ENCODE data around the gene NFS1. TPM values are rescaled to one million over a fixed set of nuclear protein-coding genes. Genes with fewer than 3 reads are reported as not detected.
A peak's percentile ranks its signal among the peaks of the same experiment; 100 is the strongest.

NFS1 gene
- total RNA-seq, 1 donor from 2014 or later, result 26.0 TPM

DNA sequence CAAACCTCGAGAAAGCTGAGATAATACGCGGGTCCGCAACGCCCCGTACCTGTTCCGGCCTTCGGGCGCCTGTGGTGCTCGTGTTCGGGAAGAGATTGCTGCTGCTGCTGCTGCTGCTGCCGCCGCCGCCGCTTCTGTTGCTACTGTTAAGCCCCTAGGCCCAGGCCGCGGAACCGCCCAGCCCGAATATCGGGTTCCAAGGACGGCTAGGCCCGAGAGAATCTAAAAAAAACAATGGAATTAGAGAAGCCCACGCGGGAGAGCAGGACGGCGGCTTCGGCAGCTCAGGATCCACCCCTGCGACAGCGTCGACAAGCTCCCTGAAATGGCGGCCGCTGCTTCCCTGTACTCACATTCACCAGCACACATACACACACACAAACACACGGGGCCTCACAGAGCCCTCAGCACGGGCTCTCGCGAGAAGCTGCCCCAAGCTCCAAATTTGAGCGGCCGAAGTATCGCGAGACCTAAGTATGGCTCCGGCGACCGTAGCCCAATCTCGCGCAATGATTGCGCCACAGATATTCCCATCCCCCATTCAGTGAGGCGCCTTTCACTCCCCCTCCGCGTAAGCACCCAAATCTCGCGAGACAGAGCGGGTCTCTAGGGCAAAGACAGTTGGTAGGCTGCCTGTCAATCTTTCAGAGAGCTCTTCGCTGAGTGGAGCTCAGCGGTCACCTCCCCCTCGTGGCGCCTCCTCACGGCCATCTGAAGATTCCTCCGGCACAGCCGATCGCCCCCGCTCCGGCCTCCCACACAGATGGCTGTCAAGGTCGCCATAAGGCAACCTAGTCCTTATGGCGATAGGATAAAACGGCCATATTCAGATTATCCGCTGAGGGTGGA is 43.0 kb upstream of the NFS1 start, which contains the start of gene RBM39:
TSS of gene RBM39 (minus strand) at position 369 of the 849 bp plus-strand sequence. CDS start 1,386 bp downstream, outside the sequence.
- Mint-ChIP-seq H3K4me1 (ENCODE audit: unreplicated experiment) (peaks cover 45% of the 10 kb centered on the region), H3K9me3 (ENCODE audit: unreplicated experiment) (no peaks in the 10 kb centered on the region), H3K27me3 (ENCODE audit: unreplicated experiment) (no peaks in the 10 kb centered on the region), H3K4me3 (ENCODE audit: unreplicated experiment) (peak within 1 kb of the TSS; percentile 100), H3K36me3 (ENCODE audit: unreplicated experiment) (peaks cover 25% of the 10 kb centered on the region), H3K27ac (ENCODE audit: unreplicated experiment) (peak within 1 kb of the TSS; percentile 98)
- TF ChIP-seq, protein P1, sequence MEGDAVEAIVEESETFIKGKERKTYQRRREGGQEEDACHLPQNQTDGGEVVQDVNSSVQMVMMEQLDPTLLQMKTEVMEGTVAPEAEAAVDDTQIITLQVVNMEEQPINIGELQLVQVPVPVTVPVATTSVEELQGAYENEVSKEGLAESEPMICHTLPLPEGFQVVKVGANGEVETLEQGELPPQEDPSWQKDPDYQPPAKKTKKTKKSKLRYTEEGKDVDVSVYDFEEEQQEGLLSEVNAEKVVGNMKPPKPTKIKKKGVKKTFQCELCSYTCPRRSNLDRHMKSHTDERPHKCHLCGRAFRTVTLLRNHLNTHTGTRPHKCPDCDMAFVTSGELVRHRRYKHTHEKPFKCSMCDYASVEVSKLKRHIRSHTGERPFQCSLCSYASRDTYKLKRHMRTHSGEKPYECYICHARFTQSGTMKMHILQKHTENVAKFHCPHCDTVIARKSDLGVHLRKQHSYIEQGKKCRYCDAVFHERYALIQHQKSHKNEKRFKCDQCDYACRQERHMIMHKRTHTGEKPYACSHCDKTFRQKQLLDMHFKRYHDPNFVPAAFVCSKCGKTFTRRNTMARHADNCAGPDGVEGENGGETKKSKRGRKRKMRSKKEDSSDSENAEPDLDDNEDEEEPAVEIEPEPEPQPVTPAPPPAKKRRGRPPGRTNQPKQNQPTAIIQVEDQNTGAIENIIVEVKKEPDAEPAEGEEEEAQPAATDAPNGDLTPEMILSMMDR (IDR thresholded peaks at IDR 0.05), result peak; percentile 60
- peak; percentile 100 for DNase-seq (ENCODE audit: extremely low spot score, unreplicated experiment)

DNA sequence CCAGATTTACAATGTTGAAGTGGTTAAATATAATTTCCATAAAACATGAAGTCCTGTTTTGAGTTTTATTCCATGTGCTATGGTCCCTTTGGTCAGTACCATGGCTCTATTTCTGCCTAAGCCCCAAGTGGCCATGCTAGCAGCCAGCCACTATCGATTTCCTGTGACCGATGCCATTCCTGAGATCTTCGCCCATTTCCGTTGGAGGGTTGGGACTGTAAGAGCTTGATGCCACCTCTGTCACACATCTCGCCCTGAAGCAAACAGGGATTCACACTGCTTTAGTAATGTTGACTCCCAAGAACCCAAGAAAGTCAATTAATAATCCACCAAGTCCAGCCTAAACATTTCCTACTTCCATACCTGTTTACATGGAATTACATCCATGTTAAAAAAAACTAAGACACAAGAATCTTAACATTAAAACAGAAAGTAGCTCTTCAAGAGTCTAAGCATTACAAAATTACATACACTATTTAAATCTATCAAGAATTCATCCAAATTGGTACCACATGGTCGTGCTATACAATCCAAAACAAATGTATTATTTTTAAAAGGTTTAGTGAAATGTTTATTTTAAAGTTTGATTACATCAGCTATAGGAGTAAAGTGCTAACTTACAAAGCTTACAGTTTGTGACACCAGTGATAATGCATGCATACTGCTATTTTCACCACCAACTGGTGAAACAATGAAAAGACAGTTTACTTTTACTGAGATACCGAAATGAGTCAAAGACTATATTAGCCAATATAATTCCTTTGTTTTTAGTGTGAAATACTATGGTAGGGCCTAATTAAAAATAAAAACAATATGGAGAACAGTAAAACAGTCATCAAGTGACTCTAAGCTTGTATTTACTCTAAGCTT is 40.4 kb upstream of the NFS1 start:
- DNase-seq (ENCODE audit: extremely low spot score, unreplicated experiment), result no peak
- Mint-ChIP-seq H3K36me3 (ENCODE audit: unreplicated experiment) (peaks cover 39% of the 10 kb centered on the region), H3K4me3 (ENCODE audit: unreplicated experiment) (peak overlapping the region; percentile 100), H3K4me1 (ENCODE audit: unreplicated experiment) (peaks cover 58% of the 10 kb centered on the region), H3K27ac (ENCODE audit: unreplicated experiment) (peak overlapping the region; percentile 98), H3K9me3 (ENCODE audit: unreplicated experiment) (no peaks in the 10 kb centered on the region), H3K27me3 (ENCODE audit: unreplicated experiment) (no peaks in the 10 kb centered on the region)
- TF ChIP-seq, protein P1 (IDR thresholded peaks at IDR 0.05), result peak; percentile 45

DNA sequence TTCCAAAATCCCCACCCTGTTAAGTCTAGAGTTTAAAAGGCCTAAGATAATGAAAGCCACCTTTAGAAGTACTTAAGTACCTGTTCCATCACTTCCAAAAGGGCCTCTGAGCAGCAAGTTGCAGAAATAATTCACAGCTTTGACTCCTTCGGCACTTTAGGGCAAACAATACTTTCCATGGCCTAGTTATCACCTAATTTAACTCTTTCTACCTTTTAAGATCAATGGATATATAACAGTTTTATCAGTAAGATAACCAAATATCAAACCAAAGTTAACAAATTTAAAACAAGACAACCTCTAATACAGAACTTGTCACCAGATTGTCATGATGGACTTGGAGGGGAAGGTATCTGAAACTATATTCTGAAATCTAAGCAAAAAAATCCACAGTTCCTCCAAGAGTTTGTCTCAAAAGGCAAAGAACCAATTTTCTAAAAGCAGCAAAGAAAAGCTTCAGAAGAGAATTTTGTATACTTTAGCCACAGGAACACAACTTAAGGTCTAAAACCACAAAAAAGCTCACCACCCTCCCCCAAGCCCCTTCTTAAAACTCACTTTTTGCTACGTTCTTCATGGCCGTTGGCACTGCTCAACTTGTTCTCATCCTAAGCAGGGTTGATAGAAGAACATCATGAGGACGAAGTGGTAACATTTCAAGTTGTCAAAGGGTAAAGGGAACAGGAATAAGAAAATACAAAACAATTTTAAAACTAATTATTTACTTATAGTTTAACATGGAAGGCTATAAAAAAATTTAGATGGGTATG is 39.4 kb upstream of the NFS1 start:
- no peaks in the 10 kb centered on the region for H3K27me3 Mint-ChIP-seq (ENCODE audit: unreplicated experiment)
- H3K27ac Mint-ChIP-seq (ENCODE audit: unreplicated experiment), result peak overlapping the region; percentile 28
- H3K4me3 Mint-ChIP-seq (ENCODE audit: unreplicated experiment), result peak overlapping the region; percentile 22
- H3K4me1 Mint-ChIP-seq (ENCODE audit: unreplicated experiment), result peaks cover 58% of the 10 kb centered on the region
- no peaks in the 10 kb centered on the region for H3K9me3 Mint-ChIP-seq (ENCODE audit: unreplicated experiment)
- H3K36me3 Mint-ChIP-seq (ENCODE audit: unreplicated experiment), result peaks cover 48% of the 10 kb centered on the region
- TF ChIP-seq, protein P1 (IDR thresholded peaks at IDR 0.05), result no peak
- no peak for DNase-seq (ENCODE audit: extremely low spot score, unreplicated experiment)

DNA sequence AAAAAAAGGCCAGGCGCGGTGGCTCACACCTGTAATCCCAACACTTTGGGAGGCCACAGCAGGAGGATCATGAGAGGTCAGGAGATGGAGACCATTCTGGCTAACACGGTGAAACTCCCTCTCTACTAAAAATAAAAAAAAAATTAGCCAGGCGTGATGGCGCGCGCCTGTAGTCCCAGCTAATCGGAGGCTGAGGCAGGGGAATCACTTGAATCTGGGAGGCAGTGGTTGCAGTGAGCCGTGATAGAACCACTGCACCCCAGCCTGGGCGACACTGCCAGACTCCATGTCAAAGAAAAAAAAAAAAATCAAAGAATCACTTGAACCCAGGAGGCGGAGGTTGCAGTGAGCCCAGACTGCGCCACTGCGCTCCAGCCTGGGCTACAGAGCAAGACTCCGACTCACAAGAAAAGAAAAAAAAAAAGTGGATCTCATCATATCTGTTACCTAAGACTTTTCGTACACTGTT is 38.7 kb upstream of the NFS1 start:
- Mint-ChIP-seq H3K4me3 (ENCODE audit: unreplicated experiment) (no peak overlapping the region), H3K4me1 (ENCODE audit: unreplicated experiment) (peaks cover 51% of the 10 kb centered on the region), H3K36me3 (ENCODE audit: unreplicated experiment) (peaks cover 52% of the 10 kb centered on the region), H3K27me3 (ENCODE audit: unreplicated experiment) (no peaks in the 10 kb centered on the region), H3K9me3 (ENCODE audit: unreplicated experiment) (no peaks in the 10 kb centered on the region), H3K27ac (ENCODE audit: unreplicated experiment) (no peak overlapping the region)
- DNase-seq (ENCODE audit: extremely low spot score, unreplicated experiment), result no peak
- TF ChIP-seq, protein P1 (IDR thresholded peaks at IDR 0.05), result no peak

All from osteocyte (in vitro differentiated cells).